SK-N-DZ (cell line): ENCODE results near the gene STAM.

Source experiments
- small RNA-seq, 2 experiments: library from RNA; depleted of rRNA; stranded (forward); fragments of <200 nt; gene quantifications; one replicate each; pipeline ENCODE3, GENCODE V24; 2014

The STAM gene

Small RNA genes lying within 50 kb of the gene (small RNA-seq; reads per million reads assigned to genes)
- gene AC069542.2 = 0 reads per million in 2 experiments
